Endodermal cell (in vitro differentiated cells): ENCODE measurements around the gene POLRMT. TPM values are rescaled to one million over a fixed set of nuclear protein-coding genes. Genes with fewer than 3 reads are reported as not detected.

Source experiments
- DNase-seq: peaks from one replicate; pipeline ENCODE4 v3.0.0-alpha.2; 2017
- H3K27ac ChIP-seq: 2 replicates; pipeline ENCODE4 v1.5.1; 2013; ENCODE audit warnings: mild to moderate bottlenecking, low read depth, low read length, moderate library complexity
- H3K27me3 ChIP-seq: 2 replicates; pipeline ENCODE4 v1.6.1; 2013; ENCODE audit warnings: mild to moderate bottlenecking, low read length, moderate library complexity; ENCODE audit not compliant: insufficient read depth, control insufficient read depth, poor library complexity, severe bottlenecking
- H3K36me3 ChIP-seq: 2 replicates; pipeline ENCODE4 v1.7.0; 2013; ENCODE audit warnings: mild to moderate bottlenecking, low read length, moderate library complexity; ENCODE audit not compliant: control insufficient read depth, insufficient read depth
- H3K4me1 ChIP-seq: one replicate; pipeline ENCODE4 v1.7.0; 2013; ENCODE audit warnings: low read length; ENCODE audit not compliant: control insufficient read depth, insufficient read depth
- H3K4me3 ChIP-seq: 2 replicates; pipeline ENCODE4 v1.5.1; 2013; ENCODE audit warnings: mild to moderate bottlenecking, low read length, moderate library complexity
- H3K9ac ChIP-seq: 2 replicates; pipeline ENCODE4 v1.6.1; 2013; ENCODE audit warnings: mild to moderate bottlenecking, low read length, moderate library complexity; ENCODE audit not compliant: poor library complexity, severe bottlenecking; ENCODE audit errors: extremely low read depth
- H3K9me3 ChIP-seq: 2 replicates; pipeline ENCODE4 v1.6.1; 2013; ENCODE audit warnings: mild to moderate bottlenecking, low read length, moderate library complexity; ENCODE audit not compliant: control insufficient read depth
- H3K27ac Mint-ChIP-seq: 2 replicates; pipeline ENCODE4 v1.8.0; 2020; ENCODE audit warnings: mixed read lengths
- H3K27me3 Mint-ChIP-seq: 2 replicates; pipeline ENCODE4 v1.8.0; 2021; ENCODE audit warnings: mild to moderate bottlenecking, mixed read lengths; ENCODE audit not compliant: insufficient read depth
- H3K36me3 Mint-ChIP-seq: 2 replicates; pipeline ENCODE4 v1.8.0; 2020; ENCODE audit warnings: low read depth, mixed read lengths
- H3K4me1 Mint-ChIP-seq: 2 replicates; pipeline ENCODE4 v1.8.0; 2020; ENCODE audit warnings: mixed read lengths
- H3K4me3 Mint-ChIP-seq: 2 replicates; pipeline ENCODE4 v1.8.0; 2020; ENCODE audit warnings: mild to moderate bottlenecking, moderate library complexity, mixed read lengths
- H3K9me3 Mint-ChIP-seq: 2 replicates; pipeline ENCODE4 v1.8.0; 2020; ENCODE audit warnings: mild to moderate bottlenecking, mixed read lengths
- WGBS, 2 experiments: methylation state at CpG; one replicate each; pipeline versions ENCODE4 v1.1.5 to v1.1.7; 2013; ENCODE audit warnings: missing lambda C conversion rate in 2 of 2, mixed read lengths in 1 of 2; ENCODE audit not compliant: insufficient coverage in 1 of 2, insufficient read length in 1 of 2; 5-methylcytosine and 5-hydroxymethylcytosine counted together
- total RNA-seq, 2 donors: library from RNA; stranded (reverse); fragmentation: NEBNext Ultra II Directional in 1 of 2; extraction: Animal tissue kit (Norgen Biotek cat#: 25700) in 1 of 2; gene quantifications; 2 replicates in 1 of 2; 3 replicates in 1 of 2; pipeline ENCODE4 v1.2.1, GENCODE V29; 2021
- TF ChIP-seq, protein P1 (sequence below): fragments of 200-600 bp; sonication (generic); conservative IDR thresholded peaks from 2 replicates; pipeline ENCODE4 v1.5.0; 2021; ENCODE audit warnings: antibody characterized with exemption, mild to moderate bottlenecking

The POLRMT gene
- total RNA-seq, 2 donors from 2014 or later: 76.6 to 86.4 TPM

DNA sequence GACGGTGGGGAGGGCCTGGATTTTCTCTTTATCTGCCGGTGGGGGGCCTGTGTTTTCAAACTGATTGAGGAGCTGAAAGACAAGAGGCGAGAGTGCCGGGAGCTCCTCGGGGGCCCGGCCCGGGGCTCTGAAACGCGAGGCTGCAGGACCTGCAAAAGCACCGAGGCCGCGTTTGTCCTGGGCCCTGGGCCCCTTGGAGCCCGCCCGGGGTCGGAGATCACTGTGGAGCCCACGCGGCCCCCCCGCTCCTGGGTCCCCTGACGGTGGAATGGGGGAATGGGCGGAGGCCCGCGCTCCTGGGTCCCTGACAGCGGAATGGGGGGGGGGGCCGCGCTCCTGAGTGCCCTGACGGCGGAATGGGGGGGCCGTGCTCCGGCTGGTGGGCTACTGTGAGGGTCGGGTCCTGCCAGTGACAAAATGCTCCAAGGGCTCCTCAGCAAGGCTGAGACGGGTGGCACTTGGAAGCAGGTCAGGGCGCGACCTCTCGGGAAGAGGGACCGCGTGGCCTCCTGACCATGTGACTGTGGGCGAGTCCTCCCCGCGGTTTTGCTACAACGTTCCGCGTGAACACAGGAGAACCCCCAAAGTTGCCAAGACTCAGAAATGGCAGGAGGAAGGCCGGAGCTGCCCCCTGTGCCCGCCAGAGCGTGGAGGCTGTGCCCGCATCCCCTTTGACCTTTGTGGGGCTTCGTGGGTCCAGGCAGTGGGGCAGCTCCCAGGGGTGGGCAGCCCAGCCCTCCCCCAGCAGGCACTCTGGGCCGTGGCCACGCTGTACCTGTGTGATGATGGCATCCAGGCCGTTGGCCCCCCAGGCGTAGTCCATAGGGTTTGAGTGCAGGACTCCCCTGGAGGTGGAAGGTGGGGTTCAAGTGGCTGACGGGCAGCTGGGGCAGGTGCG, 15.8 kb upstream of the POLRMT start:
- Histone ChIP-seq H3K27me3 (no peaks in the 10 kb centered on the region), H3K36me3 (peaks cover 15% of the 10 kb centered on the region), H3K9ac (no peak overlapping the region), H3K9me3 (no peaks in the 10 kb centered on the region), H3K4me3 (no peak overlapping the region), H3K4me1 (no peaks in the 10 kb centered on the region), H3K27ac (no peak overlapping the region)
- H3K27ac Mint-ChIP-seq: no peak overlapping the region
- no peaks in the 10 kb centered on the region for H3K4me1 Mint-ChIP-seq
- no peaks in the 10 kb centered on the region for H3K27me3 Mint-ChIP-seq
- WGBS, 2 experiments: 94 to 98% methylated on average over 23 to 51 of the region's 53 CpGs
- H3K9me3 Mint-ChIP-seq: no peaks in the 10 kb centered on the region
- DNase-seq: no peak
- H3K36me3 Mint-ChIP-seq: peaks cover 15% of the 10 kb centered on the region
- H3K4me3 Mint-ChIP-seq: no peak overlapping the region
- TF ChIP-seq, protein P1, sequence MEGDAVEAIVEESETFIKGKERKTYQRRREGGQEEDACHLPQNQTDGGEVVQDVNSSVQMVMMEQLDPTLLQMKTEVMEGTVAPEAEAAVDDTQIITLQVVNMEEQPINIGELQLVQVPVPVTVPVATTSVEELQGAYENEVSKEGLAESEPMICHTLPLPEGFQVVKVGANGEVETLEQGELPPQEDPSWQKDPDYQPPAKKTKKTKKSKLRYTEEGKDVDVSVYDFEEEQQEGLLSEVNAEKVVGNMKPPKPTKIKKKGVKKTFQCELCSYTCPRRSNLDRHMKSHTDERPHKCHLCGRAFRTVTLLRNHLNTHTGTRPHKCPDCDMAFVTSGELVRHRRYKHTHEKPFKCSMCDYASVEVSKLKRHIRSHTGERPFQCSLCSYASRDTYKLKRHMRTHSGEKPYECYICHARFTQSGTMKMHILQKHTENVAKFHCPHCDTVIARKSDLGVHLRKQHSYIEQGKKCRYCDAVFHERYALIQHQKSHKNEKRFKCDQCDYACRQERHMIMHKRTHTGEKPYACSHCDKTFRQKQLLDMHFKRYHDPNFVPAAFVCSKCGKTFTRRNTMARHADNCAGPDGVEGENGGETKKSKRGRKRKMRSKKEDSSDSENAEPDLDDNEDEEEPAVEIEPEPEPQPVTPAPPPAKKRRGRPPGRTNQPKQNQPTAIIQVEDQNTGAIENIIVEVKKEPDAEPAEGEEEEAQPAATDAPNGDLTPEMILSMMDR: no peak

DNA sequence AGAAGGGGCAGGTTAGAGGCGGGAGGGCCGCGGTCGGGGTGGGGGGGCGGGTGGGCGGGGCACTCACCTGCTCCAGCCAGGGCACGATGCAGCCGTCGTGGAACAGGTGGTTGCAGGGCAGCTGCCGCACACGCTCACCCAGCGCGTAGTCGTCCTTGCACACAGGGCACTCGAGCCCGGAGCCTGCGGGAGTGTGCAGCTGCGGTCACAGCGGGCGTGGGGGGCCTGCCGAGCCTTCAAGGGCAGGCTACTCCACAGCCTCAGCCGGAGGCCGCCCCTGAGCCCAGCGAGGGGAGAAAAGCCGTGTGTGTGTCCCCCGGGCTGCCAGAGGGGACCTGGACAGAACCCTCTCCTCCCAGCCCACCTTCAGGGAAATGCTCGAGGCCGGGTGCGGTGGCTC, 15.0 kb upstream of the POLRMT start:
- Mint-ChIP-seq H3K27me3 (no peaks in the 10 kb centered on the region), H3K36me3 (peaks cover 12% of the 10 kb centered on the region), H3K27ac (no peak overlapping the region), H3K9me3 (no peaks in the 10 kb centered on the region), H3K4me3 (no peak overlapping the region), H3K4me1 (no peaks in the 10 kb centered on the region)
- no peak for DNase-seq
- Histone ChIP-seq H3K27me3 (no peaks in the 10 kb centered on the region), H3K9me3 (no peaks in the 10 kb centered on the region), H3K4me1 (no peaks in the 10 kb centered on the region), H3K27ac (no peak overlapping the region), H3K36me3 (peaks cover 8% of the 10 kb centered on the region), H3K4me3 (no peak overlapping the region), H3K9ac (no peak overlapping the region)
- TF ChIP-seq, protein P1: no peak
- 95 to 98% methylated on average over 16 to 29 of the region's 29 CpGs for WGBS, 2 experiments

DNA sequence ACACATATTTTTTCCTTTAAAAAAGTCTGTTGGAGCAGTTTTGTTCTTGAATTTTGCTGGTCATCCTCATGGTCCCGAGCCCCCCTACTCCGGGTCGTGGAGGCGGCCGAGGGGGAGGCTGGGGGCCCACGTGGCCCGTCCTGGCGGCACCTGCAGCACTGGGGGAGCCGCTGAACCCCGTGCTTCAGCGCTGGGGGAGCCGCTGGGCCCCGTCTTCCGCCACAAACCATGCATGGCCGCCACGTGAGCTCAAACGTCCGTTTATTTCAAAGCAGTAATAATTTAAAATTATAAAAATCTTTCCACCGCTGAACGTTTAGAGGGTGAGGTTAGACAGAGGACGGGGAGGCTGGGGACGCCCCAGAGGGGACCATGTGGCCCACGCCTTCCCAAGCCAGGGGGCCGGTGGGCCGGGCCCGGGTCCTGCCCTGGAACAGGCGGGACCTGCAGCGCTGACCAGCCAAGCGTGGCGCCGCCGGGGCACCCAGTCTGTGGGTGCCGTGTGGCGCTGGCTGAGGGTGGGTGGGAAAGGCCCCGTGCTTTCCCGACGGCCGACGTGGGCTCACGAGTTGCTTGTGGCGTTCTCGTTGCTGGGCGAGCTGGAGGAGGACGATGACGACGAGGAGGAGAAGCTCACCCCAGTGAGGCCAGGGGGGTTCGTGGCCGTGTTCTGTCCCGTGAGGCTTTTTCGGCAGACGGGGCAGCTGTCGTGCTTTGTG, 14.4 kb upstream of the POLRMT start:
- 95 to 98% methylated on average over 46 to 49 of the region's 52 CpGs for WGBS, 2 experiments

More for the DNA sequence above, 14.4 kb upstream of the POLRMT start:
- H3K27ac ChIP-seq: no peak overlapping the region
- H3K36me3 Mint-ChIP-seq: peaks cover 12% of the 10 kb centered on the region
- no peak overlapping the region for H3K4me3 Mint-ChIP-seq
- peaks cover 5% of the 10 kb centered on the region for H3K36me3 ChIP-seq
- no peaks in the 10 kb centered on the region for H3K9me3 ChIP-seq
- no peaks in the 10 kb centered on the region for H3K4me1 Mint-ChIP-seq
- TF ChIP-seq, protein P1: no peak
- no peaks in the 10 kb centered on the region for H3K27me3 ChIP-seq
- no peak for DNase-seq
- no peaks in the 10 kb centered on the region for H3K27me3 Mint-ChIP-seq
- no peaks in the 10 kb centered on the region for H3K4me1 ChIP-seq
- no peak overlapping the region for H3K4me3 ChIP-seq
- H3K9ac ChIP-seq: no peak overlapping the region
- no peaks in the 10 kb centered on the region for H3K9me3 Mint-ChIP-seq
- no peak overlapping the region for H3K27ac Mint-ChIP-seq
